NB4 (cell line): Measurements from ENCODE around the gene DHPS.

Experiments
- CTCF ChIP-seq: IDR thresholded peaks from one replicate; pipeline ENCODE4 v1.5.1; 2012; ENCODE audit warnings: low read depth, low read length
- MAX ChIP-seq: IDR thresholded peaks from 2 replicates; pipeline ENCODE4 v1.6.1; 2011; ENCODE audit warnings: low read depth, low read length
- MYC ChIP-seq: IDR thresholded peaks from 2 replicates; pipeline ENCODE4 v1.6.1; 2011; ENCODE audit warnings: low read depth, low read length
- POLR2A ChIP-seq: IDR thresholded peaks from 2 replicates; pipeline ENCODE4 v1.6.1; 2011; ENCODE audit warnings: mild to moderate bottlenecking; ENCODE audit not compliant: insufficient read length; ENCODE audit errors: extremely low read depth

- no peak for TF ChIP-seq CTCF
- no peak for TF ChIP-seq POLR2A
- TF ChIP-seq MAX, result no peak
- no peak for TF ChIP-seq MYC
Measured at GRCh38 chr19:12695997-12696365, 14.3 kb upstream of the DHPS start.
